ENCODE data around the gene SAFB.
"Not testable (repeated sequence)": the region's sequence is repeated elsewhere in the genome, so short reads cannot be mapped to it uniquely, and the experiment has no call there.

SAFB gene

GRCh38 chr19:5684694-5685430 lies 62.0 kb downstream of the SAFB start:
- DNase-seq (ENCODE audit: low read depth): no peak

- no peak for DNase-seq (ENCODE audit: low read depth)
Measured at GRCh38 chr19:5686326-5686646, 63.4 kb downstream of the SAFB start.

- peak; percentile 92 for DNase-seq (ENCODE audit: low read depth)
Measured at GRCh38 chr19:5686647-5687359, 63.9 kb downstream of the SAFB start.

GRCh38 chr19:5687360-5688198 lies 64.7 kb downstream of the SAFB start:
- DNase-seq (ENCODE audit: low read depth): no peak

GRCh38 chr19:5688262-5688881 lies 65.5 kb downstream of the SAFB start:
- not testable (repeated sequence) for DNase-seq (ENCODE audit: low read depth)

GRCh38 chr19:5690125-5690954 lies 67.5 kb downstream of the SAFB start, which contains the start of gene RPL36:
RPL36 (plus strand) TSS chr19:5690295; CDS start chr19:5690508, 213 bp downstream.
- peak; percentile 99 for DNase-seq (ENCODE audit: low read depth)

GRCh38 chr19:5690955-5691821 lies 68.3 kb downstream of the SAFB start:
- no peak for DNase-seq (ENCODE audit: low read depth)

GRCh38 chr19:5691822-5692722 lies 69.2 kb downstream of the SAFB start:
- no peak for DNase-seq (ENCODE audit: low read depth)

GRCh38 chr19:5692723-5693194 lies 69.9 kb downstream of the SAFB start:
- DNase-seq (ENCODE audit: low read depth): no peak

GRCh38 chr19:5693195-5694166 lies 70.6 kb downstream of the SAFB start:
- DNase-seq (ENCODE audit: low read depth): no peak

GRCh38 chr19:5694167-5694955 lies 71.5 kb downstream of the SAFB start:
- DNase-seq (ENCODE audit: low read depth): no peak

GRCh38 chr19:5694956-5695648 lies 72.2 kb downstream of the SAFB start:
- no peak for DNase-seq (ENCODE audit: low read depth)

- DNase-seq (ENCODE audit: low read depth): no peak
Measured at GRCh38 chr19:5695649-5696195, 72.8 kb downstream of the SAFB start.

GRCh38 chr19:5696196-5697021 lies 73.5 kb downstream of the SAFB start:
- DNase-seq (ENCODE audit: low read depth): no peak
